ENCODE results near the gene TEK.
"Not testable (repeated sequence)": the region's sequence is repeated elsewhere in the genome, so short reads cannot be mapped to it uniquely, and the experiment has no call there.

TEK gene

DNA sequence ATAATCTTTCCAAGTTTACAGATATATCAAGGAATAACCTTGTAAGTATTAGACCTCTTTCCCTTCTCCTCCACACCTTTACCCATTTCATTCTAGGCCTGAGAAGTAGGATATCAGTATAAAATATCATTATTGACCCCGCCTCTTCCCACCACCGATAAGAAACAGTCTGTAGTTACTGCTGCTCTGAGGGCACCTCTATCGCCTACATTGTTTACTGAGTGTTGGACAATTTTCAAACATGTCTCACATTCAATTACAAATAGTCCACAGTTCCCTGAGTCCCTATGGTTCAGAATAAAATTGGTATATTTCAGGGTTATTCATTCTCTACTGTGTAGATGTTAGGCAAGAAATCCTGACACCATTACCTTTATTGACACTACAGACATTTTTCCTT, 73.4 kb downstream of the TEK start:
- no peak for DNase-seq

DNA sequence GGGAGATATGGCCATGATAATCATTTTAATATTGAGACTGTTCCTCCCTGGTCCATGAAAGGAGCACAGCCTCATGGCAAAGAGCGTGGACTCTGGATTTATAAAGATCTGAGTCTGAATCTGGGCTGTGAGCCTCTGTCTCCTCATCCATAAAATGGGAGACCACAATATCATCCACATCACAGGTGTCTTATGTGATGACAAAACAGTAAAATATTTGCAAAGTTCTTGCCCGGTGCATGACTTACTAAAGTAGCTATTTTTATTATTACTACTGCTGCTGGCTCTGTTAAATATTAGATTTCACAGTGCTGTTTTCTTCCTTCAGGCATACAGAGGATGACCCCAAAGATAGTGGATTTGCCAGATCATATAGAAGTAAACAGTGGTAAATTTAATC, 74.1 kb downstream of the TEK start:
- no peak for DNase-seq

GRCh38 chr9:27183701-27184100, 74.7 kb downstream of the TEK start:
- DNase-seq = no peak

DNA sequence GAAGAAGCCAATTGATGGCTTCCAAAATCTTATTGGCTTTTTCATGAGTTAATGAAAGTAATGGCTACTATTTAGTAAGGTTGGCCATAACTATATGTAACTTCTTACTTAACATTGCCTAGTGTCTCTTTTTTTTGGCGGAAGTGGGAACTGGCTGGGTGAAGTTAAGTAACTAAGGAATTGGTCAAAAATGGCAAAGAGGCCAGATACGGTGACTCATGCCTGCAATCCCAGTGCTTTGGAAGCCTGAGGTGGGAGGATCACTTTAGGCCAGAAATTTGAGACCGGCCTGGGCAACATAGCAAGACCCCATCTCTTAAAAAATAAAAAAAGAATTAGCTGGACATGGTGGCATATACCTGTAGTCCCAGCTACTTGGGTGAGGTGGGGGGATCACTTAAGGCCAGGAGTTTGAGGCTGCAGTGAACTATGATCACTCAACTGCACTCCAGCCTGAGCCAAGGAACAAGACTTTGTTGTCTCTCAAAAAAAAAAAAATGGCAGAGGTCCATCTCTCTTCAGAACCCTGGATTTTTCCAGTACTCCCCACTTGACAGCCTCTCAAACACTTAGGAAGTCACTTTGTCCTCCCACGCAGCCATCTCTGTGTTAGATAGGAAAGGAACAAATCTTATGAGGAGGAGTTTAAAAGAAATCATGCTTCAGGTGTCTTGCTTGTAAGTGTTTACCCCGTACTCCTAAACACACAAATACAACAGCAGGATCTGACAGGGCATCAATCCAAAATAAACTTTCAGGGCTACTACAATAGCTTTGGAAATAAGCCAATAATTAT, 75.7 kb downstream of the TEK start:
- no peak for DNase-seq

DNA sequence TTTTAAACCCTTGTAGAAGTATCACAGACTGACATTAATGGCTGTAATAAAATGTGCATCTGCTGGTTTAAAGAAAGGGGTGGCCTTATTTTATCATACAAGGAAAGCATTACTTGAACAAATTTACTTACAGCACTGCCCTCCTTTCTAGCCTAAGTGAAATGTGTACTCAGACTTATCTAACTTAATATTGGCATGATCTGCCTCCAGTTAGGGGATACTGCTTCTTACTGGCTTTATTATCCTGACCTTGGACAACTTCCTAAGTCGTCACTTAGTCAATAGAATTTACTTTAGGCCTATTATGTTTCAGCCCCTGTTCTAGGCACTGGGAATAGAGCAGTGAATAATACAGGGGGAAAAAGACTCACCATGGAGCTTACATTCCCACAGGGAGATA, 79.4 kb downstream of the TEK start:
- DNase-seq = no peak

- DNase-seq = no peak
Observed at GRCh38 chr9:27189426-27189825, 80.4 kb downstream of the TEK start.

DNA sequence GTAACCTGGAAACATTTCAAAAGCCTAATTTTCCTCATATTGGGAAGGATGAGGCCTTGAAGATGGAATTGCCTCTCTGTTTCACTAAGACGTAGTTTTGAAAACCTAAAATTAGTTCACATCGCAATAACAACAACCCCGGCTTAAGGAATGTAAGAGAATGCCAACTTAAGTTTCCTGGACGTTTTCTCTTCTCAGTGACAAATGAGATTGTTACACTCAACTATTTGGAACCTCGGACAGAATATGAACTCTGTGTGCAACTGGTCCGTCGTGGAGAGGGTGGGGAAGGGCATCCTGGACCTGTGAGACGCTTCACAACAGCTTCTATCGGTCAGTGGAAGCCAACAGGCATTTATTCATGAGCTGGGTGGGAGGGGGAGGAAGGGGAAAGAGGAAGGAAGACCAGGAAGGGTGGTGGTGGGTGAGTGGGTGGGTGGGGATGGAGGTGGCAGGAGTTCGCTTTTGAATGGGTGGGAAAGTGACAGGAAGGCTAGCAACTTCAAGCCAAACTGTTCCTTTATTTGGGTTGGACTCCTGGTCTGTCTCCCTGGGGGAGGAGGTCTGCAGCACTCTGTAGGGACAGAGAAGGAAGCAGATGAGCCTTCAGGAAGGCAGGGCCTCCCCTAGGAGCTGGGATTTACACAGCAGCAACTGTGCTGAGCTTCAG, 83.4 kb downstream of the TEK start:
- DNase-seq = no peak

DNA sequence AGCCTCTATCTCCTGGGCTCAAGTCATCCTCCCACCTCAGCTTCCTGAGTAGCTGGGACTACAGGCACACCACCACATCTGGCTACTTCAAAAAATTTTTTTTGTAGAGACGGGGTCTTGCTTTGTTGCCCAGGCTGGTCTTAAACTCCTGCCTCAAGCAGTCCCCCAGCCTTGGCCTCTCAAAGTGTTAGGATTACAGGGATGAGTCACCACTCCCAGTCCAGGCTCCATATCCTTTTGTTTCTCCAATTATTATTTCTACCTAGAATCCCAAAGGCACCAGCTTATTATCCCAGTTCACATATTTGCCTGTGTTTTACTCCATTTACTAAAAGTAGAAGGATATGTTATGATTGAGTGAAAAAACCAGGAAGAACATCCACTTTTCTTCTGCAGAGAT, 84.9 kb downstream of the TEK start:
- DNase-seq = no peak

- DNase-seq = no peak
Observed at GRCh38 chr9:27194401-27195091, 85.5 kb downstream of the TEK start.

- no peak for DNase-seq
Observed at GRCh38 chr9:27195191-27195590, 86.2 kb downstream of the TEK start.

DNA sequence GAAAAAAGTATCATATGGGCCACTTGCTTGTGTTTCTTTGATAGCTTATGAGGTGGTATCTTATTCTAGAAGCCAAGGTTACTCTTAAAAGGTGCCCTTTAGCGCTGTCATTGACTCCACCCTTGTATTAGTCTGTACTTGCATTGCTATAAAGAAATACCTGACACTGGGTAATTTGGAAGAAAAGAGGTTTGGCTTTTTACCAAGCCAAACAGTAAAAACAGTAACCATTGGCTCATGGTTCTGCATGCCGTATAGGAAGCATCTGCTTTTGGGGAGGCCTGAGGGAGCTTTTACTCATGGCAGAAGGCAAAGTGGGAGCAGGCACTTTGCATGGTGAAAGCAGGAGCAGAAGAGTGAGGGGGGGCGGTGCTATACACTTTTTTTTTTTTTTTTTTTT, 87.4 kb downstream of the TEK start:
- DNase-seq = no peak

GRCh38 chr9:27198190-27198589, 89.2 kb downstream of the TEK start:
- no peak for DNase-seq

- no peak for DNase-seq
Observed at GRCh38 chr9:27202056-27202455, 93.0 kb downstream of the TEK start.

GRCh38 chr9:27203783-27204182, 94.8 kb downstream of the TEK start:
- DNase-seq = no peak

DNA sequence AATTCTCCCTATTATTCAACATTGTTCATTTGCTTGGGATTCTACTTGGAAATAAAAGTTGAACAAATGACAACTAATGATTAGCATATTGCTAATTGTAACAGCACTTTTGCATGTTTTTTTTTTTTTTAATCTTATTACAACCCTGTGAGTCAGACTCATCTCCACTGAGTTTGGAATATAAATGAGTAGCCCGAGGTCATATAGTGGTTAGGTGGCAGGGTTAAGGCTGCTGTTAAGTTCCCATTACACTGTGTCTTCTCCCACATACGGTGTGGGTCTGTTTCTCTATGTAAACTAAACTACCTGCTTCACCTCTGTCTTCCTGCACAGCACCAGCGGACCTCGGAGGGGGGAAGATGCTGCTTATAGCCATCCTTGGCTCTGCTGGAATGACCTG, 95.6 kb downstream of the TEK start:
- DNase-seq = no peak

- no peak for DNase-seq
Observed at GRCh38 chr9:27205198-27205597, 96.2 kb downstream of the TEK start.

- no peak for DNase-seq
Observed at GRCh38 chr9:27206041-27206440, 97.0 kb downstream of the TEK start.

GRCh38 chr9:27209034-27209433, 100.0 kb downstream of the TEK start:
- no peak for DNase-seq

DNA sequence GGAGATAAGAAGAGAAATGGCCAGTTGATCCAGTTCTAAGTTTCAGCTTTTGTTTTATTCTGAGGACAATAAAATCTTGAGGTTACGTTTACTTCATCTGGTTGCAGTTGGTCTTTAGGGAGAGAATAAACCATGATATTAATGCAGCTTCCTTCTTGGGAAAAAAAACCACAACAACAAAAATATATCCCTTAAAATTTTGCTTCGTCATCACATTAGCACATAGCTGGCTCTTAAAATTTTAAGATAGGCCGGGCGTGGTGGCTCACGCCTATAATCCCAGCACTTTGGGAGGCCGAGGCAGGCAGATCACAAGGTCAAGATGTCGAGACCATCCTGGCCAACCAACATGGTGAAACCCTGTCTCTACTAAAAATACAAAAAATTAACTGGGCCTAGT, 101.6 kb downstream of the TEK start:
- DNase-seq = no peak

- DNase-seq = no peak
Observed at GRCh38 chr9:27212191-27212590, 103.2 kb downstream of the TEK start.

DNA sequence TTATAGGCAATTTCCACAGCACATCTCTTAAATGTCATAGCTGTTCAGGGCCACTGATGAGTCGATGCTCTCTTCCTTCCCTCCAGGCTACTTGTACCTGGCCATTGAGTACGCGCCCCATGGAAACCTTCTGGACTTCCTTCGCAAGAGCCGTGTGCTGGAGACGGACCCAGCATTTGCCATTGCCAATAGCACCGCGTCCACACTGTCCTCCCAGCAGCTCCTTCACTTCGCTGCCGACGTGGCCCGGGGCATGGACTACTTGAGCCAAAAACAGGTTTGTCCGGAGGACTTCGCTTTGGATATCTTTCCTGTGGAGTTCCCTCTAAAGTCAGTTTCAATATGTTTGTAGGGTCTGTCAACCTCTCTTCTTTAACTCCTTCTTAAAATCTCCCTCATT, 103.6 kb downstream of the TEK start:
- DNase-seq = no peak

- no peak for DNase-seq
Observed at GRCh38 chr9:27227192-27227591, 118.2 kb downstream of the TEK start.

GRCh38 chr9:27239648-27240047, 130.6 kb downstream of the TEK start:
- DNase-seq = not testable (repeated sequence)

GRCh38 chr9:27247756-27248155, 138.7 kb downstream of the TEK start:
- no peak for DNase-seq

Measured in NCI-H2227 treated with DMSO at 0.1 percent for 48 hours (cell line).